Measurements from ENCODE around the gene CLEC2D. TPM values are rescaled to one million over a fixed set of nuclear protein-coding genes. Genes with fewer than 3 reads are reported as not detected.
"Not testable (repeated sequence)": the region's sequence is repeated elsewhere in the genome, so short reads cannot be mapped to it uniquely, and the experiment has no call there.

The CLEC2D gene
- total RNA-seq, 1 experiment from 2014 or later = 2.9 TPM

GRCh38 chr12:9673404-9674225, 4.1 kb downstream of the CLEC2D start:
- DNase-seq (peak; percentile 80), ATAC-seq (peak; percentile 97)
- TF ChIP-seq EZH2phosphoT487 (IDR thresholded peaks at IDR 0.05; ENCODE audit: borderline replicate concordance, low read length) (no peak), EZH2 (IDR thresholded peaks at IDR 0.05; ENCODE audit: low read length, unreplicated experiment) (no peak)
- TF ChIP-seq, protein P1, sequence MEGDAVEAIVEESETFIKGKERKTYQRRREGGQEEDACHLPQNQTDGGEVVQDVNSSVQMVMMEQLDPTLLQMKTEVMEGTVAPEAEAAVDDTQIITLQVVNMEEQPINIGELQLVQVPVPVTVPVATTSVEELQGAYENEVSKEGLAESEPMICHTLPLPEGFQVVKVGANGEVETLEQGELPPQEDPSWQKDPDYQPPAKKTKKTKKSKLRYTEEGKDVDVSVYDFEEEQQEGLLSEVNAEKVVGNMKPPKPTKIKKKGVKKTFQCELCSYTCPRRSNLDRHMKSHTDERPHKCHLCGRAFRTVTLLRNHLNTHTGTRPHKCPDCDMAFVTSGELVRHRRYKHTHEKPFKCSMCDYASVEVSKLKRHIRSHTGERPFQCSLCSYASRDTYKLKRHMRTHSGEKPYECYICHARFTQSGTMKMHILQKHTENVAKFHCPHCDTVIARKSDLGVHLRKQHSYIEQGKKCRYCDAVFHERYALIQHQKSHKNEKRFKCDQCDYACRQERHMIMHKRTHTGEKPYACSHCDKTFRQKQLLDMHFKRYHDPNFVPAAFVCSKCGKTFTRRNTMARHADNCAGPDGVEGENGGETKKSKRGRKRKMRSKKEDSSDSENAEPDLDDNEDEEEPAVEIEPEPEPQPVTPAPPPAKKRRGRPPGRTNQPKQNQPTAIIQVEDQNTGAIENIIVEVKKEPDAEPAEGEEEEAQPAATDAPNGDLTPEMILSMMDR (conservative IDR thresholded peaks at IDR 0.05; ENCODE audit: low read depth, low read length) = no peak
- H3K4me2 ChIP-seq (ENCODE audit: low read length) = peak overlapping the region; percentile 49
- H4K20me1 ChIP-seq (ENCODE audit: low read length) = no peaks in the 10 kb centered on the region
- no peaks in the 10 kb centered on the region for H3K9me3 ChIP-seq (ENCODE audit: low read length)
- no peak overlapping the region; the same call in 1 of the 2 replicates for H3K4me3 ChIP-seq (ENCODE audit: low read length)
- POLR2A ChIA-PET (ENCODE audit: unreplicated experiment) = no interaction called here
- peak overlapping the region; percentile 42; the same call in 1 of the 2 replicates for H2AFZ ChIP-seq (ENCODE audit: low read length)
- H3K79me2 ChIP-seq (ENCODE audit: low read length) = no peaks in the 10 kb centered on the region
- CTCF ChIA-PET = no interaction called here
- intact Hi-C loops (cut with micrococcal nuclease) = no loop called here
- peak overlapping the region; percentile 21; the same call in 1 of the 2 replicates for H3K9ac ChIP-seq (ENCODE audit: low read length)
- H3K27ac ChIP-seq (ENCODE audit: low read length) = peak overlapping the region; percentile 66
- H3F3A ChIP-seq (ENCODE audit: low read length, unreplicated experiment) = no peaks in the 10 kb centered on the region
- no peaks in the 10 kb centered on the region for H3K9me2 ChIP-seq (replicated peaks; ENCODE audit: low read length)
- no TSS peak for BruUV-seq (replicated peaks)
- H3K36me3 ChIP-seq (ENCODE audit: low read depth, low read length) = no peaks in the 10 kb centered on the region
- H3K27me3 ChIP-seq (ENCODE audit: low read length) = no peaks in the 10 kb centered on the region
- H3K4me1 ChIP-seq (ENCODE audit: insufficient read depth, low read length) = peaks cover 18% of the 10 kb centered on the region

DNA sequence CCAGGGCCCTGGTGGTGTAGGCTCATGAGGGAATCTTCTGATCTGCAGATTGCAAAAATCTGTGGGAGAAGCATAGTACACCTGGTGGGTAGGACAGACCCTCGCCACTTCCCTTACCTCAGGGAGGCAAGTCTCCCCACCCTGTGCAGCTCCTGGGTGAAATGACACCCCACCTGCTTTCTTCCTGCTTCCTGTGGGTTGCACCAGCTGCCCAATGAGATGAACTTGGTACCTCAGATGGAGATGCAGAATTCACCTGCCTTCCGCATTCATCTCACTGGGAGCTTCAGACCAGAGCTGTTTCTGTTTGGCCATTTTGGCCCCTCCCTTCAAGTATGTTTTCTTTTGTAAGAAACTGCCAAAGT, 4.7 kb downstream of the CLEC2D start:
- H3K4me3 ChIP-seq (ENCODE audit: low read length) = no peak overlapping the region; the same call in 1 of the 2 replicates
- ChIA-PET CTCF (no interaction called here), POLR2A (ENCODE audit: unreplicated experiment) (no interaction called here)
- H3K4me2 ChIP-seq (ENCODE audit: low read length) = peak overlapping the region; percentile 49
- intact Hi-C loops (cut with micrococcal nuclease) = no loop called here
- H3K4me1 ChIP-seq (ENCODE audit: insufficient read depth, low read length) = peaks cover 18% of the 10 kb centered on the region
- ATAC-seq (no peak), DNase-seq (no peak)
- H3K9me3 ChIP-seq (ENCODE audit: low read length) = no peaks in the 10 kb centered on the region
- no TSS peak for BruUV-seq (replicated peaks)
- TF ChIP-seq, protein P1 (conservative IDR thresholded peaks at IDR 0.05; ENCODE audit: low read depth, low read length) = no peak
- TF ChIP-seq EZH2phosphoT487 (IDR thresholded peaks at IDR 0.05; ENCODE audit: borderline replicate concordance, low read length) = no peak
- no peak for TF ChIP-seq EZH2 (IDR thresholded peaks at IDR 0.05; ENCODE audit: low read length, unreplicated experiment)
- H3K79me2 ChIP-seq (ENCODE audit: low read length) = no peaks in the 10 kb centered on the region
- H3K36me3 ChIP-seq (ENCODE audit: low read depth, low read length) = no peaks in the 10 kb centered on the region
- no peaks in the 10 kb centered on the region for H3F3A ChIP-seq (ENCODE audit: low read length, unreplicated experiment)
- H2AFZ ChIP-seq (ENCODE audit: low read length) = 0 out of 2 replicates have a peak overlapping the region, but pooled peaks have one; percentile 42
- H3K9ac ChIP-seq (ENCODE audit: low read length) = no peak overlapping the region
- no peaks in the 10 kb centered on the region for H3K9me2 ChIP-seq (replicated peaks; ENCODE audit: low read length)
- no peaks in the 10 kb centered on the region for H4K20me1 ChIP-seq (ENCODE audit: low read length)
- H3K27me3 ChIP-seq (ENCODE audit: low read length) = no peaks in the 10 kb centered on the region
- peak overlapping the region; percentile 66 for H3K27ac ChIP-seq (ENCODE audit: low read length)

DNA sequence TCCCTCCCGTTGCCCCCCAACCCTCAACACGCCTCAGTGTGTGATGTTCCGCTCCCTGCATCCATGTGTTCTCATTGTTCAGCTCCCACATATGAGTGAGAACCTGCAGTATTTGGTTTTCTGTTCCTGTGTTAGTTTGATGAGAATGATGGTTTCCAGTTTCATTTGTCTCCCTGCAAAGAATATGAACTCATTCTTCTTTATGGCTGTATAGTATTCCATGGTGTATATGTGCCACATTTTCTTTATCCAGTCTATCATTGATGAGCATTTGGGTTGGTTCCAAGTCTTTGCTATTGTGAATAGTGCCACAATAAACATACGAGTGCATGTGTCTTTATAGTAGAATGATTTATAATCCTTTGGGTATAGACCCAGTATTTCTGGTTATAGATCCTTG, 13.0 kb downstream of the CLEC2D start:
- H3K36me3 ChIP-seq (ENCODE audit: low read depth, low read length); H3F3A ChIP-seq (ENCODE audit: low read length, unreplicated experiment); H3K9me3 ChIP-seq (ENCODE audit: low read length); CTCF ChIA-PET; H3K4me3 ChIP-seq (ENCODE audit: low read length); H3K9ac ChIP-seq (ENCODE audit: low read length); H3K27me3 ChIP-seq (ENCODE audit: low read length); POLR2A ChIA-PET (ENCODE audit: unreplicated experiment); H3K9me2 ChIP-seq (replicated peaks; ENCODE audit: low read length); ATAC-seq; H3K79me2 ChIP-seq (ENCODE audit: low read length); H4K20me1 ChIP-seq (ENCODE audit: low read length); H3K4me2 ChIP-seq (ENCODE audit: low read length); H3K27ac ChIP-seq (ENCODE audit: low read length); BruUV-seq (replicated peaks); intact Hi-C loops (cut with micrococcal nuclease); H2AFZ ChIP-seq (ENCODE audit: low read length); H3K4me1 ChIP-seq (ENCODE audit: insufficient read depth, low read length); DNase-seq: not testable (repeated sequence)

- H3K79me2 ChIP-seq (ENCODE audit: low read length); ATAC-seq; H3F3A ChIP-seq (ENCODE audit: low read length, unreplicated experiment); H3K9ac ChIP-seq (ENCODE audit: low read length); H3K9me2 ChIP-seq (replicated peaks; ENCODE audit: low read length); H3K4me1 ChIP-seq (ENCODE audit: insufficient read depth, low read length); H3K27ac ChIP-seq (ENCODE audit: low read length); BruUV-seq (replicated peaks); intact Hi-C loops (cut with micrococcal nuclease); POLR2A ChIA-PET (ENCODE audit: unreplicated experiment); DNase-seq; H3K27me3 ChIP-seq (ENCODE audit: low read length); H3K36me3 ChIP-seq (ENCODE audit: low read depth, low read length); H2AFZ ChIP-seq (ENCODE audit: low read length); H4K20me1 ChIP-seq (ENCODE audit: low read length); H3K4me2 ChIP-seq (ENCODE audit: low read length); H3K4me3 ChIP-seq (ENCODE audit: low read length); H3K9me3 ChIP-seq (ENCODE audit: low read length); CTCF ChIA-PET: not testable (repeated sequence)
These were observed 13.4 kb downstream of the CLEC2D start for GRCh38 chr12:9682949-9683348.

- H3K9ac ChIP-seq (ENCODE audit: low read length); H3K4me2 ChIP-seq (ENCODE audit: low read length); H3F3A ChIP-seq (ENCODE audit: low read length, unreplicated experiment); ATAC-seq; H4K20me1 ChIP-seq (ENCODE audit: low read length); H3K9me3 ChIP-seq (ENCODE audit: low read length); BruUV-seq (replicated peaks); H3K27ac ChIP-seq (ENCODE audit: low read length); POLR2A ChIA-PET (ENCODE audit: unreplicated experiment); H3K4me3 ChIP-seq (ENCODE audit: low read length); H2AFZ ChIP-seq (ENCODE audit: low read length); H3K36me3 ChIP-seq (ENCODE audit: low read depth, low read length); H3K27me3 ChIP-seq (ENCODE audit: low read length); CTCF ChIA-PET; H3K79me2 ChIP-seq (ENCODE audit: low read length); intact Hi-C loops (cut with micrococcal nuclease); H3K4me1 ChIP-seq (ENCODE audit: insufficient read depth, low read length); DNase-seq; H3K9me2 ChIP-seq (replicated peaks; ENCODE audit: low read length): not testable (repeated sequence)
These were observed 15.9 kb downstream of the CLEC2D start for GRCh38 chr12:9685366-9685765.
